Erythroblast (primary cell): Measurements from ENCODE around the gene FBXO48.

Source experiments
- GATA1 ChIP-seq: IDR thresholded peaks from 2 replicates; pipeline ENCODE4 v1.6.1; 2011; ENCODE audit warnings: low read depth, mild to moderate bottlenecking, control low read depth, low read length, moderate library complexity
- POLR2A ChIP-seq: IDR thresholded peaks from 2 replicates; pipeline ENCODE4 v1.6.1; 2011; ENCODE audit warnings: mild to moderate bottlenecking, low read length

DNA sequence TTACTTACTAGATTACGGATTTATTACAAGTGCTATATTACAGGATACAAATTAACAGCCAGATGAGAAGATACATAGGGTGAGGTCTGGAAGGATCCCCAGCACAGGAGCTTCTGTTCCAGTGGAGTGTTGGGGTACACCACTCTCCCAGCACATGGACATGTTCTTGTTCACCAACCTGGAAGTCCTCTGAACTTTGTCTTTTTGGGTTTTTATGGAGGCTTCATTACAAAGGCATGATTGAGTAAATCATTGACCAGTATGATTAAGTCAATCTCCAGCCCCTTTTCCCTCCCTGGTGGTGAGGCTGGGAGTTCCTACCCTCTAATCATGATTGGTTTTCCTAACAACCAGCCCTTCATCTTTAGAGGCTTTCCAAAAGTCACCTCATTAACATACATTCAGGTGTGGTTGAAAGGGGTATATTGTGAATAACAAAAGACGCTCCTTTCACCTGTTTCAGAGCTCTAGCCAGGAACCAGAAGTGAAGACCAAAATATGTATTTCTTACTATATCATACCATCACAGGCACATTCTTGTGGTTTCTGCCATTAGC is 38.6 kb upstream of the FBXO48 start:
- TF ChIP-seq POLR2A (no peak), GATA1 (no peak)
